ENCODE measurements around the gene CDCA3. TPM values are rescaled to one million over a fixed set of nuclear protein-coding genes. Genes with fewer than 3 reads are reported as not detected.

Gene CDCA3
- total RNA-seq, 1 experiment from 2014 or later: 61.8 TPM

DNA sequence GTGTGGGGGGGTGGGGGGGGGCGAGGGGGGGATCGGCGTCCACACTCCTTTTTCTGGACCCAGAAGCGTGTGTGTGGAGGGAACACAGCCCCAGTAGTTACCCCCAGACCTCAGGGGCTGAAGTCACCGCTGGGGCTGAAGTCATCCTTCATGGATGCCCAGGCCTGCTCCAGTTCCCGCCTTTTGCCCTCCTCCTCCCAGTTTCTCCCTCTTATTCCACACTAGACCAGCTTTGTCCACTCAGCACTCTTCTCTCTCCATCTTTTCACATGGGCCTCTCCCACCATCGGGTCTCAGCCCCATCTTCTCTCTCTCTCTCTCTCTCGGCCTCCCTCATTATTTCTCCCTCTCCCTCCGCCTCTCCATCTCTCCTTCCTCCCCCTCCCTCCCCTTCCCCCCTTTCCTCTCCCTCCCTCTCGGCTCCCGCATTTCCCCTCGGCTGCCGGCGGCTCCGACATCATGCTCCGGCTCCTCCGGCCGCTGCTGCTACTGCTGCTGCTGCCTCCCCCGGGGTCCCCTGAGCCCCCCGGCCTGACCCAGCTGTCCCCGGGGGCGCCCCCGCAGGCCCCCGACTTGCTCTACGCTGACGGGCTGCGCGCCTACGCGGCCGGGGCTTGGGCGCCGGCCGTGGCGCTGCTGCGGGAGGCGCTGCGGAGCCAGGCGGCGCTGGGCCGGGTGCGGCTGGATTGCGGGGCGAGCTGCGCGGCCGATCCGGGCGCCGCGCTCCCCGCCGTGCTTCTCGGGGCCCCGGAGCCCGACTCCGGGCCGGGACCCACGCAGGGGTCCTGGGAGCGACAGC lies 22.9 kb downstream of the CDCA3 start, which contains the start of gene P3H3 (continued):
- TF ChIP-seq, protein P1, sequence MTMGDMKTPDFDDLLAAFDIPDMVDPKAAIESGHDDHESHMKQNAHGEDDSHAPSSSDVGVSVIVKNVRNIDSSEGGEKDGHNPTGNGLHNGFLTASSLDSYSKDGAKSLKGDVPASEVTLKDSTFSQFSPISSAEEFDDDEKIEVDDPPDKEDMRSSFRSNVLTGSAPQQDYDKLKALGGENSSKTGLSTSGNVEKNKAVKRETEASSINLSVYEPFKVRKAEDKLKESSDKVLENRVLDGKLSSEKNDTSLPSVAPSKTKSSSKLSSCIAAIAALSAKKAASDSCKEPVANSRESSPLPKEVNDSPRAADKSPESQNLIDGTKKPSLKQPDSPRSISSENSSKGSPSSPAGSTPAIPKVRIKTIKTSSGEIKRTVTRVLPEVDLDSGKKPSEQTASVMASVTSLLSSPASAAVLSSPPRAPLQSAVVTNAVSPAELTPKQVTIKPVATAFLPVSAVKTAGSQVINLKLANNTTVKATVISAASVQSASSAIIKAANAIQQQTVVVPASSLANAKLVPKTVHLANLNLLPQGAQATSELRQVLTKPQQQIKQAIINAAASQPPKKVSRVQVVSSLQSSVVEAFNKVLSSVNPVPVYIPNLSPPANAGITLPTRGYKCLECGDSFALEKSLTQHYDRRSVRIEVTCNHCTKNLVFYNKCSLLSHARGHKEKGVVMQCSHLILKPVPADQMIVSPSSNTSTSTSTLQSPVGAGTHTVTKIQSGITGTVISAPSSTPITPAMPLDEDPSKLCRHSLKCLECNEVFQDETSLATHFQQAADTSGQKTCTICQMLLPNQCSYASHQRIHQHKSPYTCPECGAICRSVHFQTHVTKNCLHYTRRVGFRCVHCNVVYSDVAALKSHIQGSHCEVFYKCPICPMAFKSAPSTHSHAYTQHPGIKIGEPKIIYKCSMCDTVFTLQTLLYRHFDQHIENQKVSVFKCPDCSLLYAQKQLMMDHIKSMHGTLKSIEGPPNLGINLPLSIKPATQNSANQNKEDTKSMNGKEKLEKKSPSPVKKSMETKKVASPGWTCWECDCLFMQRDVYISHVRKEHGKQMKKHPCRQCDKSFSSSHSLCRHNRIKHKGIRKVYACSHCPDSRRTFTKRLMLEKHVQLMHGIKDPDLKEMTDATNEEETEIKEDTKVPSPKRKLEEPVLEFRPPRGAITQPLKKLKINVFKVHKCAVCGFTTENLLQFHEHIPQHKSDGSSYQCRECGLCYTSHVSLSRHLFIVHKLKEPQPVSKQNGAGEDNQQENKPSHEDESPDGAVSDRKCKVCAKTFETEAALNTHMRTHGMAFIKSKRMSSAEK (CRISPR knock-in tag; IDR thresholded peaks at IDR 0.05; ENCODE audit: borderline replicate concordance): no peak
- TF ChIP-seq, protein P2, sequence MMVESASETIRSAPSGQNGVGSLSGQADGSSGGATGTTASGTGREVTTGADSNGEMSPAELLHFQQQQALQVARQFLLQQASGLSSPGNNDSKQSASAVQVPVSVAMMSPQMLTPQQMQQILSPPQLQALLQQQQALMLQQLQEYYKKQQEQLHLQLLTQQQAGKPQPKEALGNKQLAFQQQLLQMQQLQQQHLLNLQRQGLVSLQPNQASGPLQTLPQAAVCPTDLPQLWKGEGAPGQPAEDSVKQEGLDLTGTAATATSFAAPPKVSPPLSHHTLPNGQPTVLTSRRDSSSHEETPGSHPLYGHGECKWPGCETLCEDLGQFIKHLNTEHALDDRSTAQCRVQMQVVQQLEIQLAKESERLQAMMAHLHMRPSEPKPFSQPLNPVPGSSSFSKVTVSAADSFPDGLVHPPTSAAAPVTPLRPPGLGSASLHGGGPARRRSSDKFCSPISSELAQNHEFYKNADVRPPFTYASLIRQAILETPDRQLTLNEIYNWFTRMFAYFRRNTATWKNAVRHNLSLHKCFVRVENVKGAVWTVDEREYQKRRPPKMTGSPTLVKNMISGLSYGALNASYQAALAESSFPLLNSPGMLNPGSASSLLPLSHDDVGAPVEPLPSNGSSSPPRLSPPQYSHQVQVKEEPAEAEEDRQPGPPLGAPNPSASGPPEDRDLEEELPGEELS (CRISPR knock-in tag; IDR thresholded peaks at IDR 0.05): 0 out of 2 replicates have a peak, but pooled peaks have one; percentile 45
- TF ChIP-seq ZNF121 (CRISPR knock-in tag; IDR thresholded peaks at IDR 0.05) (no peak), FOXP1 (CRISPR knock-in tag; IDR thresholded peaks at IDR 0.05; ENCODE audit: borderline replicate concordance) (no peak)
- TF ChIP-seq, protein P3, sequence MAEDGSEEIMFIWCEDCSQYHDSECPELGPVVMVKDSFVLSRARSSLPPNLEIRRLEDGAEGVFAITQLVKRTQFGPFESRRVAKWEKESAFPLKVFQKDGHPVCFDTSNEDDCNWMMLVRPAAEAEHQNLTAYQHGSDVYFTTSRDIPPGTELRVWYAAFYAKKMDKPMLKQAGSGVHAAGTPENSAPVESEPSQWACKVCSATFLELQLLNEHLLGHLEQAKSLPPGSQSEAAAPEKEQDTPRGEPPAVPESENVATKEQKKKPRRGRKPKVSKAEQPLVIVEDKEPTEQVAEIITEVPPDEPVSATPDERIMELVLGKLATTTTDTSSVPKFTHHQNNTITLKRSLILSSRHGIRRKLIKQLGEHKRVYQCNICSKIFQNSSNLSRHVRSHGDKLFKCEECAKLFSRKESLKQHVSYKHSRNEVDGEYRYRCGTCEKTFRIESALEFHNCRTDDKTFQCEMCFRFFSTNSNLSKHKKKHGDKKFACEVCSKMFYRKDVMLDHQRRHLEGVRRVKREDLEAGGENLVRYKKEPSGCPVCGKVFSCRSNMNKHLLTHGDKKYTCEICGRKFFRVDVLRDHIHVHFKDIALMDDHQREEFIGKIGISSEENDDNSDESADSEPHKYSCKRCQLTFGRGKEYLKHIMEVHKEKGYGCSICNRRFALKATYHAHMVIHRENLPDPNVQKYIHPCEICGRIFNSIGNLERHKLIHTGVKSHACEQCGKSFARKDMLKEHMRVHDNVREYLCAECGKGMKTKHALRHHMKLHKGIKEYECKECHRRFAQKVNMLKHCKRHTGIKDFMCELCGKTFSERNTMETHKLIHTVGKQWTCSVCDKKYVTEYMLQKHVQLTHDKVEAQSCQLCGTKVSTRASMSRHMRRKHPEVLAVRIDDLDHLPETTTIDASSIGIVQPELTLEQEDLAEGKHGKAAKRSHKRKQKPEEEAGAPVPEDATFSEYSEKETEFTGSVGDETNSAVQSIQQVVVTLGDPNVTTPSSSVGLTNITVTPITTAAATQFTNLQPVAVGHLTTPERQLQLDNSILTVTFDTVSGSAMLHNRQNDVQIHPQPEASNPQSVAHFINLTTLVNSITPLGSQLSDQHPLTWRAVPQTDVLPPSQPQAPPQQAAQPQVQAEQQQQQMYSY (CRISPR knock-in tag; IDR thresholded peaks at IDR 0.05): no peak

DNA sequence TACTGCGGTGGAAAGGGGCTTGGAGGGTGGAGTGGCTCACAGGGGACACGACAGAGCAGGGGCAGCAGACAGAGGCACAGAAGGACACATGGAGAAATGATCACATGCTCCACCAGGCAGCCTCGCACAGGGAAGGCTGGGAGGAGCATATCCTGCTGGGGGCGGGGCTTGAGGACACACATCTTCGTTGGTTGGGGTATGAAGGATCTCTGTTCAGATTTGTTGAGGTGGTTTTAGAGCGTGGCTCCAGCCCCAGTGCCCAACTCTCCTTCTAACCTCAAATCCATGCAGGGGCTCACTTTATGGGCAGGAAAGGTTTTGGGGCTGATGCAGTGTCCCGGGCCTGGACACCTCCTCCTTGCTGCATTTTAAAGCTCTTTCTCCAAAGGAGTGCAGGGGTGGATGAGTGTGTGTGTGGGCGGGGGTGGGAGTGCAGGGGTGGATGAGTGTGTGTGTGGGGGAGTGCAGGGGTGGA lies 23.6 kb downstream of the CDCA3 start:
- DNase-seq (ENCODE audit: low spot score): peak; percentile 89
- Mint-ChIP-seq H3K4me3 (peak overlapping the region; percentile 65), H3K36me3 (peaks cover 21% of the 10 kb centered on the region), H3K4me1 (peaks cover 51% of the 10 kb centered on the region), H3K27ac (peak overlapping the region; percentile 35), H3K9me3 (no peaks in the 10 kb centered on the region), H3K27me3 (ENCODE audit: low read depth) (peaks cover 38% of the 10 kb centered on the region)
- peak; percentile 50 for ATAC-seq
- ChIA-PET CTCF (interaction anchor here (0.8 to 8.9 kb wide), 8 partner anchors 13 to 207 kb away, joined by 3 to 110 read pairs (median 4); partner anchors contain the start of genes GNB3, LAG3, MLF2 and PTMS), POLR2A (interaction anchor here (1.0 to 1.5 kb wide), 3 partner anchors 46 to 75 kb away, joined by 3 to 4 read pairs (median 4); partner anchors contain the start of genes MLF2 and SPSB2)
- TF ChIP-seq ZNF416 (CRISPR knock-in tag; IDR thresholded peaks at IDR 0.05) (no peak), ZNF138 (CRISPR knock-in tag; conservative IDR thresholded peaks at IDR 0.05) (no peak), ATF1 (CRISPR knock-in tag; IDR thresholded peaks at IDR 0.05) (no peak), PRRX2 (CRISPR knock-in tag; IDR thresholded peaks at IDR 0.05) (no peak), NFYB (CRISPR knock-in tag; conservative IDR thresholded peaks at IDR 0.05; ENCODE audit: low read depth) (no peak), FOXP1 (CRISPR knock-in tag; IDR thresholded peaks at IDR 0.05; ENCODE audit: borderline replicate concordance) (no peak), ELF4 (CRISPR knock-in tag; IDR thresholded peaks at IDR 0.05; ENCODE audit: low read depth) (no peak)
- TF ChIP-seq, protein P4, sequence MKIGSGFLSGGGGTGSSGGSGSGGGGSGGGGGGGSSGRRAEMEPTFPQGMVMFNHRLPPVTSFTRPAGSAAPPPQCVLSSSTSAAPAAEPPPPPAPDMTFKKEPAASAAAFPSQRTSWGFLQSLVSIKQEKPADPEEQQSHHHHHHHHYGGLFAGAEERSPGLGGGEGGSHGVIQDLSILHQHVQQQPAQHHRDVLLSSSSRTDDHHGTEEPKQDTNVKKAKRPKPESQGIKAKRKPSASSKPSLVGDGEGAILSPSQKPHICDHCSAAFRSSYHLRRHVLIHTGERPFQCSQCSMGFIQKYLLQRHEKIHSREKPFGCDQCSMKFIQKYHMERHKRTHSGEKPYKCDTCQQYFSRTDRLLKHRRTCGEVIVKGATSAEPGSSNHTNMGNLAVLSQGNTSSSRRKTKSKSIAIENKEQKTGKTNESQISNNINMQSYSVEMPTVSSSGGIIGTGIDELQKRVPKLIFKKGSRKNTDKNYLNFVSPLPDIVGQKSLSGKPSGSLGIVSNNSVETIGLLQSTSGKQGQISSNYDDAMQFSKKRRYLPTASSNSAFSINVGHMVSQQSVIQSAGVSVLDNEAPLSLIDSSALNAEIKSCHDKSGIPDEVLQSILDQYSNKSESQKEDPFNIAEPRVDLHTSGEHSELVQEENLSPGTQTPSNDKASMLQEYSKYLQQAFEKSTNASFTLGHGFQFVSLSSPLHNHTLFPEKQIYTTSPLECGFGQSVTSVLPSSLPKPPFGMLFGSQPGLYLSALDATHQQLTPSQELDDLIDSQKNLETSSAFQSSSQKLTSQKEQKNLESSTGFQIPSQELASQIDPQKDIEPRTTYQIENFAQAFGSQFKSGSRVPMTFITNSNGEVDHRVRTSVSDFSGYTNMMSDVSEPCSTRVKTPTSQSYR (CRISPR knock-in tag; IDR thresholded peaks at IDR 0.05): no peak
- TF ChIP-seq, protein P5, sequence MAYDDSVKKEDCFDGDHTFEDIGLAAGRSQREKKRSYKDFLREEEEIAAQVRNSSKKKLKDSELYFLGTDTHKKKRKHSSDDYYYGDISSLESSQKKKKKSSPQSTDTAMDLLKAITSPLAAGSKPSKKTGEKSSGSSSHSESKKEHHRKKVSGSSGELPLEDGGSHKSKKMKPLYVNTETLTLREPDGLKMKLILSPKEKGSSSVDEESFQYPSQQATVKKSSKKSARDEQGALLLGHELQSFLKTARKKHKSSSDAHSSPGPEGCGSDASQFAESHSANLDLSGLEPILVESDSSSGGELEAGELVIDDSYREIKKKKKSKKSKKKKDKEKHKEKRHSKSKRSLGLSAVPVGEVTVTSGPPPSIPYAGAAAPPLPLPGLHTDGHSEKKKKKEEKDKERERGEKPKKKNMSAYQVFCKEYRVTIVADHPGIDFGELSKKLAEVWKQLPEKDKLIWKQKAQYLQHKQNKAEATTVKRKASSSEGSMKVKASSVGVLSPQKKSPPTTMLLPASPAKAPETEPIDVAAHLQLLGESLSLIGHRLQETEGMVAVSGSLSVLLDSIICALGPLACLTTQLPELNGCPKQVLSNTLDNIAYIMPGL (CRISPR knock-in tag; IDR thresholded peaks at IDR 0.05): no peak
- TF ChIP-seq, protein P6, sequence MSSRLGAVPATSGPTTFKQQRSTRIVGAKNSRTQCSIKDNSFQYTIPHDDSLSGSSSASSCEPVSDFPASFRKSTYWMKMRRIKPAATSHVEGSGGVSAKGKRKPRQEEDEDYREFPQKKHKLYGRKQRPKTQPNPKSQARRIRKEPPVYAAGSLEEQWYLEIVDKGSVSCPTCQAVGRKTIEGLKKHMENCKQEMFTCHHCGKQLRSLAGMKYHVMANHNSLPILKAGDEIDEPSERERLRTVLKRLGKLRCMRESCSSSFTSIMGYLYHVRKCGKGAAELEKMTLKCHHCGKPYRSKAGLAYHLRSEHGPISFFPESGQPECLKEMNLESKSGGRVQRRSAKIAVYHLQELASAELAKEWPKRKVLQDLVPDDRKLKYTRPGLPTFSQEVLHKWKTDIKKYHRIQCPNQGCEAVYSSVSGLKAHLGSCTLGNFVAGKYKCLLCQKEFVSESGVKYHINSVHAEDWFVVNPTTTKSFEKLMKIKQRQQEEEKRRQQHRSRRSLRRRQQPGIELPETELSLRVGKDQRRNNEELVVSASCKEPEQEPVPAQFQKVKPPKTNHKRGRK (CRISPR knock-in tag; IDR thresholded peaks at IDR 0.05; ENCODE audit: borderline replicate concordance): no peak
- TF ChIP-seq, protein P2 (CRISPR knock-in tag; IDR thresholded peaks at IDR 0.05): no peak
